GM03348 (cell line): ENCODE results near the gene EPX.

Experiments used
- DNase-seq: peaks from one replicate; pipeline ENCODE4 v3.0.0; 2012; ENCODE audit warnings: low spot score

EPX gene

DNA sequence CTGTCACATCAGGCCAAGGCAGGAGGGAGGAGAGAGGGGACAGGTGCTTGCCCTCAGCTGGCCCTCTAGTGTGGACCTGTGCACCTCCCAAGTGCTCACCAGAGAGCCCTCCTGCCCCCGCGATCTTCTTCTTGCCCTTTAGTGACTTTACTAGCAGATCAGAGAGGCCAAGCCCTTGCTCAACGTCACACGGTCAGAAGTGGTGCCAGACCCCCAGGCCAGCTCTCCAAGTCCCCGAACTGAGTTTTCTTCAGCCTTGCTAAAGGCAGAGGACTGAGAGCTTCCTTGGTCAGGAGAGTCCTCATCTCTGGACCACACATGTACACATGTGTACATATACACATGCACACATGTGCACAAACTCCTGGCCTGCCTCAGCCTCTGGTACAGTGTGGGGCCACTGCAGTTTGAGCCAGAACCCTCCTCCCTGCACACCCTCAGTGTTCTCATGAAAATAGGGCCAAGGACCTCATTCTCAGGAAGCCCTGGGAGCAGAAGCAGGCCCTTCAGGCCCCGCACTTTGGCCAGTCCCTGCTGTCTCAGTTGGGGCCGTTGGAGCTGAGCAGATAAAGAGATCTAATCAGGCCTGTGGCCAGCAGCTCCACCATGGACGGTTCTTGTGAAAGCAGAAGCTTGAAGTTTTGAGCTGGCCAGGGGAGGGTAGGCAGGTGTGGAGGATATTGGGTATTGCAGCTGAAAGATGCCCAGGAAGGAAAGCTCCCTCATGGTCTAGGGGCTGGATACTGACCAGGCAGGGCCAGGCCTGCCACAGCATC, 7.4 kb upstream of the EPX start:
- DNase-seq: no peak

DNA sequence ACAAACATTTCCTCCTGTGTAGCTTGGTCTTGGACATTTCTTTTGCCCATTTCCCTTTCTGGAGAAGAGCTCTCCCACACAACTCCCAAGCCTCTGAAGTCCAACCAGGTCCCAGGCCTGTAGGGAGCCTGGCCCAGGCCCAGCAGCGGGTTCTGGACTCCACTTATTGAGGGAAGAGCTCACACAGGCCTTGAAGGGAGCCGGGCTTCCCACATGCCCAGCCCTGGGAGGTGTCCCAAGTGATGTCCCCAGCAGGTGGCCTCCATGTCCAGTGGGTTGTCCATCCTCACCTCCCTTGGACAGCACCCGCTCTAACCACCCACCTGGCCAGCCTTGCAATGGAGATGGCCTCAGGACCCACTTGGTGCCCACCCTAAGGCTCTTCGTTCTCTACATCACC, 5.9 kb upstream of the EPX start:
- DNase-seq: no peak

- no peak for DNase-seq
Observed at GRCh38 chr17:58187063-58187462, 5.5 kb upstream of the EPX start.

DNA sequence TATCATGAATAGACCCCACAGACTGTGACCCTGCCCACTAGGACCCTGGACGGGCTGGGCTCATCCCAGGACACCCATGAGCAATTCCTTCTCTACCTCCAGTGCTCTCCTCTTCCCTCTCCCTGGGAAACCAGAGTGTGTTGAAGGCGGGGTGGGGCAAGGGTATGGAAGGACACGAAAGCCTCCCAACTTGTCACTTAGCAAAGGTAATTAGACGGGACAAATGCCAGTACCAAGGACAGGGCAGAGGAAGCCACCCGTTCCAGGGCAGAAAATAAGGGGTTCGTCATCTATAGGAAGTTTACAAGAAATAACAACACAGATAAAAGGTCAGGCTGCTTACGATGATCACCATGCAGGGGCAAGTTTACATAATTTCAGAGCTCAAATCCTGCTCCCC, 4.9 kb upstream of the EPX start:
- no peak for DNase-seq

GRCh38 chr17:58189436-58190146, 2.9 kb upstream of the EPX start:
- peak; percentile 91 for DNase-seq

- DNase-seq: no peak
Observed at GRCh38 chr17:58191241-58191896, 1.2 kb upstream of the EPX start.

DNA sequence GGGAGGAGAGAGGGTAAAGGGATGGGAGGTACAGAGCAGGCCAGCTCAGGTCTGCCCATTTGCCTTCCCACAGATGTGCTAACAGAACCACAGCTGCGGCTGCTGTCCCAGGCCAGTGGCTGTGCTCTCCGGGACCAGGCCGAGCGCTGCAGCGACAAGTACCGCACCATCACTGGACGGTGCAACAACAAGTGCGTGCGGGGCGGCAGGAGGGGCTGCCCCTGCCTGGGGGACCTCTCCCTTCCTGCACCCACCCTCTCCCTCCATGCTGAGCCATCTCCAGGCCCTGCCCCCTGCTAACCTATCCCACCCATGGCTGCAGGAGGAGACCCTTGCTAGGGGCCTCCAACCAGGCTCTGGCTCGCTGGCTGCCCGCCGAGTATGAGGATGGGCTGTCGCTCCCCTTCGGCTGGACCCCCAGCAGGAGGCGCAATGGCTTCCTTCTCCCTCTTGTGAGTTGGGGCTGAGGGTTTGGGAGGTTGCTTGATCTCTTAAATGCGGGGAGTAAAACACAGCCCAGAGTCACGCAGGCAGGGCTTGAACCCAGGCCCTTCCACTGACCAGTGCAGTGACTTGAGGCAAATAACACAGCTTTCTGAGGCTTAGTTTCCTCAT, 1.2 kb downstream of the EPX start:
- DNase-seq: no peak

GRCh38 chr17:58195518-58196123, 3.1 kb downstream of the EPX start:
- DNase-seq: no peak

GRCh38 chr17:58196610-58197009, 4.1 kb downstream of the EPX start:
- no peak for DNase-seq

DNA sequence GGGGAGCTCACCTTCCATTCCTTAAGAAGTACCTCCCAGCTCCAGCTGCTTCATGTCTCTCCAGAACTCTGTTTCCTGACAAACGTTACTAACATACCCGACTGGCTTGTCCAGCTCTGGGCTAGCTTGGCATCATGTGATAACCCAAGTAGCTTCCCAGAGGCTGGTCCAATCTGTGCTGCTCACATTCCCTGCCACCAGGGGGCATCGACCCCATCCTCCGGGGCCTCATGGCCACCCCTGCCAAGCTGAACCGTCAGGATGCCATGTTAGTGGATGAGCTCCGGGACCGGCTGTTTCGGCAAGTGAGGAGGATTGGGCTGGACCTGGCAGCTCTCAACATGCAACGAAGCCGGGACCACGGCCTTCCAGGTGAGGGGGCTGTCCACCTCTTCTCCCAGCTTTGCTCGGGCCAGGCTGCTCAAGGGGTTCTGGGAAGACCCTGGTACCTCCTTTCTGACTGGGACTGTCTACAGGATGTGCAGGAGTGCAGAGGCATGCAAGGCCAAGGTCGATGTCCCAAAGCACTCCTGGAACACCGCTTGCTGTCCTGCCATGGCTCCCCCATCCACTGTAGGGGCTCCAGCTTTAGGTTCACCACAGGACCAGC, 7.6 kb downstream of the EPX start:
- peak; percentile 48 for DNase-seq

- DNase-seq: no peak
Observed at GRCh38 chr17:58202859-58203258, 10.3 kb downstream of the EPX start.

- no peak for DNase-seq
Observed at GRCh38 chr17:58204796-58205195, 12.3 kb downstream of the EPX start.

GRCh38 chr17:58205936-58206335, 13.4 kb downstream of the EPX start:
- DNase-seq: no peak

- DNase-seq: no peak
Observed at GRCh38 chr17:58207451-58207850, 14.9 kb downstream of the EPX start.

DNA sequence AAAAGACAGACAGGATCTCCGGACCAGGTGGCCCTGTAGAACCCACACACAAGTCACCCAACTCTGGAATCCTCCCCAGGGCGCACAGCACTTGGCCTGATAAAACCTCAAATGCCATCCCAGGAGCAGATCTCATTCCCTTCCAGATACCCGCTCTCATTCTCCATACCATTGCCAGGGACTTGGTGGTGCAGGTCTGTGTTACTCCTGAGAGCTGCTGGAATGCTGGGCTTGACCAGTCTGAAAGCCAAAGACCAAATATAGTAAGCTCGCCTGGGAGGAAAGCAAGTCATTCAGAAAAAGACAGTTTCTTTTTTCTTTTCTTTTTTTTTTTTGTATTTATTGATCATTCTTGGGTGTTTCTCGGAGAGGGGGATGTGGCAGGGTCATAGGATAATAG, 15.8 kb downstream of the EPX start:
- no peak for DNase-seq

DNA sequence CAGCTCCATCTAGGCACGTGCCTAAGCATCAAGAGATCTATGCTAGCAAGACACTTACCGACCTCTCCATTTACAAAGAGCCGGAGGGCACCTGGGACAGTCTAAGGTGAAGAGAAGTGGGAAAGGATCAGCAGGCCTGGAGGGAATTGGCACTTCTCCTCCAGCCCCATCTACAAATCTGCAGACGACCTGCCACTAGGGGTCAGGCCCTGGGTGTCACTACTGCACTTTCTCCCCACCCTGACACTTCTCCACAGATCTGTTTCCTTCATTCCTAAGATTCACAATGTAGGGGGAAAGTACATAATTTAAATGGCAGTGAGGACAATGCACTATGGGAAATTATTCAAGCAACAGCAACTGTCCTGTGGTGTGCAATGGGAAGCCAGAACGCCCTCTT, 18.4 kb downstream of the EPX start:
- no peak for DNase-seq

GRCh38 chr17:58215685-58216084, 23.2 kb downstream of the EPX start:
- no peak for DNase-seq

- no peak for DNase-seq
Observed at GRCh38 chr17:58217766-58218165, 25.2 kb downstream of the EPX start.

- peak; percentile 100 for DNase-seq
Observed at GRCh38 chr17:58219007-58219788, 26.7 kb downstream of the EPX start, which contains the start of gene MKS1. MKS1 (minus strand) TSS chr17:58219255; CDS start chr17:58219230, 25 bp downstream.

- no peak for DNase-seq
Observed at GRCh38 chr17:58219789-58220183, 27.3 kb downstream of the EPX start.

DNA sequence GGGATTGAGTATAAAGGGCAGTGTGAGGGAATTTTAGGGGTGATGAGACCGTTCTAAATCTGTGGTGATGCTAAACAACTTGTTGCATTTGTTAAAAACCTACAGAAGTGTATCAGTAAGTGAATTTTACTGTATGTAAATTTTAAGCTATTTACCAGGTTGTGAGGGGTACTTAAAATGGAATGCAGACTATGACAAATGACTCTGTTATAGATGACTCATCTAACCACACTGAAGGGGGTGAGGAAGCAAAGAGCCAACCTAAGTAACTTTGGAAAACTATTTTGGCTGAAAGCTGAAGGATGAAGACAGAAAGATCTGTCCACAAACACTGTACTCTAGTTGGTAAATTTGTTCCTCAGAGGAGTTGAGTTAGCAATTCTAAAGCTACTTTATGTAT, 31.8 kb downstream of the EPX start:
- DNase-seq: peak; percentile 55
